Measurements from ENCODE around the gene LCN12.

Gene LCN12

DNA sequence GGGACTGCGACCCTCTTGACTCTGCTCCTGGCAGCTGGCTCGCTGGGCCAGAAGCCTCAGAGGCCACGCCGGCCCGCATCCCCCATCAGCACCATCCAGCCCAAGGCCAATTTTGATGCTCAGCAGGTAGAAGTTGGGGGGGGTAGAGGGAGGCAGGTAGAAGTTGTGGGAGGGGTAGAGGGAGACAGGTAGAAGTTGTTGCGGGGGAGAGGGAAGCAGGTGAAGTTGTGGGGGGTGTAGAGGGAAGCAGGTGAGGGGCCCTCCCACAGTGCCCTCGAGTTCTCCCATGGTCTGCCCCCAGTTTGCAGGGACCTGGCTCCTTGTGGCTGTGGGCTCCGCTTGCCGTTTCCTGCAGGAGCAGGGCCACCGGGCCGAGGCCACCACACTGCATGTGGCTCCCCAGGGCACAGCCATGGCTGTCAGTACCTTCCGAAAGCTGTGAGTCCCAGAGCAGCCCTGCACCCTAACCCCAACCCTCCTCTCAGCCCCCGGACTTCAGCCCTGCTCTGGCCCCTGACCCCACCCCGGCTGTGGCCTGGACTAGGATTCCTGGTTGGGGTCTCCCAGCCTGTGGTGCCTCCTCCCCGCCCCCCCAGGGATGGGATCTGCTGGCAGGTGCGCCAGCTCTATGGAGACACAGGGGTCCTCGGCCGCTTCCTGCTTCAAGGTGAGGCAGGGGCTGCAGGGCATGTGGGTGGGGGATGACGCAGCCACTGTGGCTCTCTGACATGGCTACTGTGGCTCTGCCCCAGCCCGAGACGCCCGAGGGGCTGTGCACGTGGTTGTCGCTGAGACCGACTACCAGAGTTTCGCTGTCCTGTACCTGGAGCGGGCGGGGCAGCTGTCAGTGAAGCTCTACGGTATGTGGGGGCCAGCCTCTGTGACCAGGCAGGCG, 6.5 kb upstream of the LCN12 start:
- DNase-seq, result no peak

DNA sequence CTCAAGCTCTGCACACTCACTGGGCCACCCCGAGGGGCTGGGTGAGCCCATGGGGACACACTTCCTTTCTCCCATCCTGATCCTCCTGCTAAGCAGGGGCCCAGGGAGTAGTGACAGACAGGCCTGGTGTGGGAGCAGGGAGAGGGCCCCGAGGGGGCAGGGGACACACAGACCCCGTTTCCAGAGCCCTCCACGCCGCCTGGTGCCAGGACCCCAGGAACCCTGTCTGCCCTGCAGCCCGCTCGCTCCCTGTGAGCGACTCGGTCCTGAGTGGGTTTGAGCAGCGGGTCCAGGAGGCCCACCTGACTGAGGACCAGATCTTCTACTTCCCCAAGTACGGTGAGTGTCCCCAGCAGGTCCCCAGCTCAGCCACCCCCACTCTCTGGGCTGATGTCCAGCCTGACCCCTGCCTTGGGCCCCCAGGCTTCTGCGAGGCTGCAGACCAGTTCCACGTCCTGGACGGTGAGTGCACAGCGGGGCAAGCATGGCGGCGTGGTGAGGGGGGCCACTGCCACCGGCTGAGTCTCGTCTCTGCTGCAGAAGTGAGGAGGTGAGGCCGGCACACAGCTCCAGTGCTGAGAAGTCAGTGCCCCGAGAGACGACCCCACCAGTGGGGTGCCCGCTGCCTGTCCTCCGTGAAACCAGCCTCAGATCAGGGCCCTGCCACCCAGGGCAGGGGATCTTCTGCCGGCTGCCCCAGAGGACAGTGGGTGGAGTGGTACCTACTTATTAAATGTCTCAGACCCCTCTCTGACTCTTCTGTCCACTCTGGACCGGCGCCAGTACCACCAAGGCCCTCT, 5.6 kb upstream of the LCN12 start:
- no peak for DNase-seq

DNA sequence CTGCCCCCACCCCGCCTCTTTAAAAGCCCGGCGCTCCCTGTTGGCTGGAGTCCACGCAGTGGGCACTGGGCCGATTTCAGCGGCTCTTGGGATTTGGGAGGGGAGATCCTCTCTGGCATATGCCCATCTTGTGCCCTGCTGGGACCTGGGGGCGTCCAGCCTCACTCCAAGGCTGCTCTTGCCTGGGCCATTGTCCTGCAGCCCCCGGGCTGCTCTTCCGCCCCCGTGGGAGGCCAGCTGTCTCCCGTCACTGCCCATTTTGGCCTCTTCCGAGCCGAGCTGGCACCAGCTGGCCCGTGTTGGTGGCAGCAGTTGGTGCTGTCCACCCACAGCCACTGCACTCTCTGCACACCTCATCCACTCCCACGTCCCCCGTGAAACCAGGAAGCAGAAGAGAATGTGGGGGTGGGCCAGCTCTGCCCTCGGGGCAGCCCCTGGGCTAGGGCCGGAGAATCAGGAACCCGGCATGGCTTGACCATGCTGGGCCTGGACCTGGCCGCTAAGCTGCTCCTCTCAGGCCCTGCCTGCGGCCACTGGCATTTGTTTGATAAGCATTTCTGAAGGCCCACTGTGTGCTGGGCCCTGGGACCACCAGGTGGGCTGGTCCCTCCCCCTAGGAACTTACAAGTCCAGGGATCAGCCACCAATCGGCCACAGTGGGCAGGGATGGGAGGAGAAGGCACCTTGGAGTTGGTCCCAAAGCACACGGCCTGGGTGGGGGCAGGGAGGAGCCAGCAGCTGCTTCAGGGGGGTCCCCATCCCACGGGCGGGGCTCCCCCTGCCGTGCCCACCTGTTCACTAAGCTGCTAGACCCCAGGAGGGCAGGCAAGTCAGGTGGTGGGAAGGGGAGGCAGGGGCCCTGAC, 4.8 kb upstream of the LCN12 start:
- no peak for DNase-seq

DNA sequence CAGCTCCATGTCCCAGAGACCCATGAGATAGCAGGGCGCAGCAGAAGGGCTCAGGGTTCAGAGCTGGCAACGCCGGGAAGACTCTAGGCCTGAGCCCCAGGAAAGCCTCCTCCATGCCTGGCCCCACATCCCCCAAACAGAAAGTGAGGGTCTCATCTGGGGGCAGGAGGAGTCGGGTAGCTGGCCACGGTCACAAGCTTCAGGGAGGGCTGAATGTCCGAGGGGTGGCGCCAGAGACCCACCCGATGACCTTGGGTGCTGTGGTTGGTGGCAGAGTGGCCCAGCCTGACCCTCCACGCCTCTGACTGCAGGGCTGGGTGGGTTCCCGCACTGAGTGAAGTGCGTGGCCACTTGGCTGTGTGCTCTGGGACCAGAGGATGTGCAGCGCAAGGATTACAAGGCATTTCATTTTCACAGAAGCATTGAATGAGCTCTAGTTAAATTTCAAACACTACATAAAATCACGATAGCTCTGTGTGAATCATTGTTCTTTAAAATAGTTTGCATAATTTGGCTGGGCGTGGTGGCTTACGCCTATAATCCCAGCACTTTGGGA, 4.0 kb upstream of the LCN12 start:
- peak; percentile 44 for DNase-seq

DNA sequence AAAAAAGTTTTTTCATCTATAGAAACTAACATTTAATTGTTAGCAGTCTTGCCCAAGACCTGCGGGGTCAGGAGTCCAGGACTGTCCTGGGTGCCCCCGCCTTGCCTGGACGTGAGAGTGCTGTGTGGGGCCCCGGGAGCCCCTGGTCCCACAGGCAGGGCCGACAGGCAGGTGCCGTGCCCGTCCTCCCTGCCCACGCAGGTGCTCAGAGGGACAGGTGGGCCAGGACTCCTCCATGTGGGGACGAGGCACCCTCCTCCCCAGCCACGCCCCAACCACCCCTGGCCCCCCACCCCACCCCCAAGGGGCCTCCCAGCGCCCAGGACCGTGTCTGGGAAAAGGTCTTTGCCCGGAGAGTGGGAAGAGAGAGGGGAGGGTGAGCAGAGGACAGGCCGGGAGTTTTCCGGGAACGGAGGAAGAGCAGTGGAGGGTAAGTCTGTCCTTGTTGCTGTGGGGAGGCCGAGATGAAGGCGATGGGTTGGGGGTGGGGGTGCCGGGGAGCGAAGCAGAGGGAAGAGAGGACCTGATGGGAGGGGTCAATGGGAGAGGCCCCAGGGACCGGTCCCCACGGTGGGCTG, 2.7 kb upstream of the LCN12 start:
- DNase-seq, result no peak

DNA sequence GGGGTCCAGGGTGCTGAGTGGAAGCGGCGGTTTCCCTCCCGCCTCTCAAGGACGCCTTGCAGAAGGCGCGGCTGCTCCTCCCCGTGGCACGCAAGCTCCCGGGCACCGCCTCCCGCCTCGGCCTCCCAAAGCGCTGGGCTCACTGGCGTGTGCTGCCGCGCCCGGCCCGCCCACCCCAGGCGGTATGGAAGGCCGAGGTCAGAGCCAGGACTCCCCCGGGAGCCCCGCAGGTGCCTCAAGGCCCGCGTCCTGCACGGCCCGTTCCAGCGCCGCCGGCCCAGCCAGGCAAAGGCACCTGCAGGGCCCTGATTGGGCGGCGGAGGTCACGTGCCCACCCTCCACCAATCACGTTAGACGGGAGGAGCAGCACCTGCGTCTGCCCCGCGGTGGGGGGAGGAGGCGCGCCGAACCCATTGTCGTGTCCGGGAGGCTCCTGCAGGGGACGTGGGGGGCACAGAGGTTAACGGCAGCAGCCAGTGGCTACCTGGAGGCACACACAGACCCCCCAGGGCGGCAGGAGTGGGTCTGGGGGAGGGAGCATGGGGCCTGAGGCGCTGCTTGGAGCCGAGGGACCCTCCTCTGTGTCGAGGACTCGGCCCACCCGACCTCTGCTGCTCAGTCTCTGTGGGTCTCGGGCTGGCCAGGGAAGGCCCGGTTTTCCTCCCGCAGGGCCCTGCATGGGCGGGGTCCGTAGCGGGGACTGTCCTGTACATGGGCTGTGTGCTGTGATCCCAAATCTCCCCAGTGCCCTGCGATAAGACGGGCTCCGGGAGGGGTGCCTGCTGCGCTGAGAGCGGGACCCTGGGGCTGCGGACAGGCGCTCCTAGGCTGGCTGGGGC, 2.0 kb upstream of the LCN12 start:
- DNase-seq, result peak; percentile 86

DNA sequence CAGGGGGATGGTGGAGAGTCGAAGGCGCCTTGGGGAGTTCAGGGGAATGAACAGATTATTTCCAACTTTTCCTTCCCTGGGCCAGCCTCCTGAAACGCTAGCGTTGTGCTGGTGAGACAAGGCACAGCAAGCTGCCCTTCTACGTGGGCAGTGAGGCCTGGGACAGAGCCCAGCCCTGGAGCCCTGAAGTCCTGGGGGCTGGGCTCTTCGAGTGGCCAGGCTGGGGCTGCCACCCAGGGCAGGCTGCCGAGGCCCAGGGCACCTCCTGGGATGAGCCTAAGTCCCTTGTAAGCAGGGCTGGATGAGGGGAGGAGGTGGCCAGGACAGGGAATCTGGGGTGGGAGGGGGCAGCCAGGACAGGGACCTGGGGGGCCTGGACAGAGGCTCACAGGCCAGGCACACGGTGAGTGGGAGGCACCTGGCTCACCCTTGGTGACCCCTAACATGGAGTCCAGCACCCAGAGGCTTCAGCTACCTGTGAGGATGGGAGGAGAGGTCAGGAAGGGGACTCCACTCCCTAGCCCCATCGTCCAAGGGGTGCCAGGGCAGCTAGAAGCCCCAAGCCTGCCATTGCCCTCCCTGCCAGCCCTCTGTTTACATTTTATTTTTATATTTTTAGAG, 1.3 kb upstream of the LCN12 start:
- no peak for DNase-seq

DNA sequence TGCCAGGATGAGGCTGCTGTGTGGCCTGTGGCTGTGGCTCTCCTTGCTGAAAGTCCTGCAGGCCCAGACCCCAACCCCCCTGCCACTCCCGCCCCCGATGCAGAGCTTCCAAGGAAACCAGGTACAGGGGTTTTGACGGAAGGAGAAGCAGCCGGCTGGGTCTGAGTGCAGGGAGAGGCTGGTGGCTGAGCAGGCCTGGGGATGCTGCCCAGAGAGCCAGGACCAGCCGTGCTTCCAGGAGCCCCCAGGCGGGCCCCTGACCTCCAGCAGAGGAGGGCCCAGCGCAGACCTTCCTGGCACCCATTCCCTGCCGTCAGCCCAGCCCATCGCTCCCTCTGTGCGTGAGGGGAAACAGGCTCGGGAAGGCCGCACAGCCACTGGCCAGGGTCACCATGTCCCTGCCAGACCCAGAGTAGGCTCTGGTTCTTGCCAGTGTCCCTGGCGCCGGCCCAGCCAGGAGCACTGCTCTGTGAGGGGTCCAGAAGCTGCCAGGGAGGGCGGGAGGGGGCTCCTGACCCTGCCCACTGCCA, 313 bp downstream of the LCN12 start:
- no peak for DNase-seq

DNA sequence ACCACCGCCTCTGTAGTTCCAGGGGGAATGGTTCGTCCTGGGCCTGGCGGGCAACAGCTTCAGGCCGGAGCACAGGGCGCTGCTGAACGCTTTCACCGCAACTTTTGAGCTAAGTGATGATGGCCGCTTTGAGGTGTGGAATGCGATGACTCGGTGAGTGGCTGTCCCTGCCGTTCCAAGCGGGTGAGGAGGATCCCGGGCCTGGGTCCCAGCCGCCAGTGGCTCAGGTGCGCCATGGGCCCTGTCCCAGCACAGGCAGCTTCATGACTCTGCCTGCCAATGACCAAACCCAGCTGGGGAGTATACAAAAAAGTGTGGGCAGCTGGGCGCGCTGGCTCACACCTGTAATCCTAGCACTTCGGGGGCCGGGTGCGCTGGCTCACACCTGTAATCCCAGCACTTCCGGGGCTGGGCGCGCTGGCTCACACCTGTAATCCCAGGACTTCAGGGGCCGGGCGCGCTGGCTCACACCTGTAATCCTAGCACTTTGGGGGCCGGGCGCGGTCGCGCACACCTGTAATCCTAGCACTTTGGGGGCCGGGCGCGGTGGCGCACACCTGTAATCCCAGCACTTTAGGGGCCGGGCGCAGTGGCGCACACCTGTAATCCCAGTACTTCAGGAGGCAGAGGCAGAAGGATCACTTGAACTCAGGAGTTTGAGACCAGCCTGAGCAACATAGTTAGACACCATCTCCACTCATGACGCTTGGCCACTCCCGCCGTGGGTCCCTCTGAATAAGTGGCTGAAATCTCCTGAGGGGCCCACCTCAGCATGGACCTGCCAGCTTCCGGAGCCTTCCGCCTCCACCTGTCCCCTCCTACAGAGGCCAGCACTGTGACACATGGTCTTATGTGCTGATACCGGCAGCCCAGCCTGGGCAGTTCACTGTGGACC, 1.1 kb downstream of the LCN12 start:
- DNase-seq, result no peak

DNA sequence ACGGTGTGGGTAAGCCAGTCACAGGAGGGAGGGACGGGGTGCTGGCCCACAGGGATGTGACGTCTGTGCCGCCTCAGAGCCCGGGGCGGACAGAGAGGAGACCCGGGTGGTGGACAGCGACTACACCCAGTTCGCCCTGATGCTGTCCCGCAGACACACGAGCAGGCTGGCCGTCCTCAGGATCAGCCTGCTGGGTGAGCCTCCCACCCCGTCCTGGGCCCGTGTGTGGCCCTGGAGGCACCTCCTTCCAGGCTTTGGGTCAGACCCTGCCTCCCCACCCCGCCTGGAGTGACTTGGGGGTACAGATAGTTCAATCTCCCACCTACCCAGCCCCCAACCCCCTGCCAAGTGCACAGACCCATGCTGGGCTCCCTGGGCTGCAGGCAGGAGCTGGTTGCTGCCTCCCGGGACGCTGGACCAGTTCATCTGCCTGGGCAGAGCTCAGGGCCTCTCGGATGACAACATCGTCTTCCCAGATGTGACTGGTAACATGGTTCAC, 1.7 kb downstream of the LCN12 start:
- DNase-seq, result no peak

DNA sequence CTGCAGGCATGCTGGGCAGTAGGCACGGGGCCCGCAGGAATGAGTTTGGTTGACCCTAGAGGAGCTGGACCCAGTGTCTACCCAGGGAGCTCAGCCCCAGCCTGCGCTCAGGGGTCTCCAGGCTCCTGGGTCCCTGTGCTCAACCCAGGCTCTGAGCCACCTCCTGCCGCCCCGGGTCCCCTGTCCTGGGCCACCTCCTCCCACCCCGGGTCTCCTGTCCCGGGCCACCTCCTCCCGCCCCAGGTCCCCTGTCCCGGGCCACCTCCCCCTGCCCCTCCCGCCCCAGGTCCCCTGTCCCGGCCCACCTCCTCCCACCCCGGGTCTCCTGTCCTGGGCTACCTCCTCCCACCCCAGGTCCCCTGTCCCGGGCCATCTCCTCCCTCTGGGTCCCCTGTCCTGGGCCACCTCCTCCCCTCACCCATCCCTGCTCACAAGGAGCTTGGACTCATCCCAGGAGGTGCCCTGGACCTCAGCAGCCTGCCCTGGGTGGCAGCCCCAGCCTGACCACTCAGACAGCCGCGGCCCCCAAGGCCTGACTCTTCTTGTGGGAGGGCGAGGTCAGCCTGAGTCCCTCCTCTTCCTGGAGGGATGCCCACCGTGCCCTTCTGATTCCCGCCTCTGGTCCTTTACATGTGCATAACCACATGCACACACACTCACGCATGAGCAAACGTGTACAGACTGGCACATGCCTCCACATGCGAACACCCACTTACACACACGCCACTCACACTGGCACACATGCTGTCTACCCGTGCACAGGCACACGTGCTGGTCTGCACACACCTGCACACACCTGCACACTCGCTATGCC, 2.4 kb downstream of the LCN12 start:
- no peak for DNase-seq

DNA sequence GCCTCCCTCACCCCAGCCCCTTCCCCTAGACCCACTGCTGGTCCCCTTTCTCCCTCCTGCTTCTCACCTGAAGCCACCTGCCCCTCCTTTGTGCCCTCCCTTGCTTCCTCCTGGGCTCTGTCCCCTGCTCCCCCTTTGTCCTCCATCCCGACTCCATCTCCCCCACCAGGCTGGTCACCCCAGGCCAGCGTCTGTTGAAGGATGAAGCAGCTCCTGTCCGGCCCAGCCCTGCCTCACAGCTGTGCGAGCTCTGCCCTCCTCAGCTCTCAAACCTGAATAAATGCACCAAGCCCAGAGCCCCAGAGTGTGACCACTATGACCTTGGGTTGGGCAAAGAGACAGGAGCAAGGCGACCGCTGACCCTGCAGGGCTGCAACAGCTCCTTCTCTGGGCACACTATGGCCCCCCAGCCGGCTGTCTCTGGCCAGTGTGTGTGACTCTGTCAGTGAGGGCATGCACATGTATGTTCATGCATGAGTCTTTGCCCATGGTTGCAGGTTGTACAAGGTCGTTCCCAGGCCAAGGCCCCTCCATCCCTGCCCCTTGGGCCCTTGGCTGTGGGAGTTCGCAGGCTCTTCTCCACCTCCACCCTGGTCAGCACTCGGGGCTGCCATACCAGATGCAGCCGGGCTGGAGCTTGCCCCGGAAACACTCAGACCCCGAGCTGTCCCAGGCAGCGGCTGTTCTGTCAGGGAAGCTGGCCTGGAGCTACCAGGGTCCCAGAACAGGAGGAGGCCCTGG, 3.3 kb downstream of the LCN12 start:
- DNase-seq, result no peak

DNA sequence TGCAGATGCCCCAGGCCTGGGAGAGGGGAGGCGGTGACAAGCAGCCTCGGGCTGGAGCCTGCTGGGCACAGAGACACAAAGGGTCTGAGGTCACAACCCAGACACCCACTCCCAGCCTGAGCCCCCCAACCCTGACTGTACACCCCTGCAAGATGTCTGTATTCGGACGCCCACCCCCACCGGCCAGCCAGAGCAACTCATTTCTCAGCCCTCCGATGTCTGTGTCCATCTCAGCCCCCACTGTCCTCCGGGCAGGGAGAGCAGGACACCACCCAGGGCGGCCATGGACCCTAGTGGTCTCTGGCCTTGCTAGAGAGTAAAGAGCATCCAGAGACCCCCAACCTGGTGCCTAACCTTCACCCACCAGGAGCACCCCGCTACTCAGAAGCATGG, 3.9 kb downstream of the LCN12 start:
- DNase-seq, result no peak

DNA sequence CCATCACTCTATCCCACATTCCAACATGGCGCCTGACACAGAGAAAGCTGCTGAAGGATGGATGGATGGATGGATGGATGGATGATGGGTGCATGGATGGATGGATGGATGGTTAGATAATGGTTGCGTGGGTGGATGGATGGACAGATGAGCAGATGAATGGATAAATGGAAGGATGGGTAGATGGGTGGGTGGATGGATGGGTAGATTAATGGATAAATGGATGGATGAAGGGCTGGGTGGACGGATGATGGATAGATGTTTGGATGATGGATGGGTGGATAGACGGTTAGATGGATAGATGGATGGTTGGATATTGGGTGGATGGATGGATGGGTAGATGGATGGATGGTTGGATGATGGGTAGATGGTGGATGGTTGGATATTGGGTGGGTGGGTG, 4.5 kb downstream of the LCN12 start:
- no peak for DNase-seq

DNA sequence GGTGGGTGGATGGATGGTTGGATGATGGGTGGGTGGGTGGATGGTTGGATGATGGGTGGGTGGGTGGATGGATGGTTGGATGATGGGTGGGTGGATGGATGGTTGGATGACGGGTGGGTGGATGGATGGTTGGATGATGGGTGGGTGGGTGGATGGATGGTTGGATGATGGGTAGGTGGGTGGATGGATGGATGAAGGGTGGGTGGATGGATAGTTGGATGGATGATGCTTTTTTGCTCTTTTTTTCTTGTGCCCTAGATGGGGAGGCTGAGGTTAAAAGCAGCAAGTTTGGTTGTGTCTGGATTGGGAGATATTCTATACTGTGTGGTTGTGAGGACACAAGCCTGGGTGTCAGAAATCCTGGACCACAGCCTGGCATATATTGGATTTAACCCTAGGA, 5.4 kb downstream of the LCN12 start:
- DNase-seq, result no peak

DNA sequence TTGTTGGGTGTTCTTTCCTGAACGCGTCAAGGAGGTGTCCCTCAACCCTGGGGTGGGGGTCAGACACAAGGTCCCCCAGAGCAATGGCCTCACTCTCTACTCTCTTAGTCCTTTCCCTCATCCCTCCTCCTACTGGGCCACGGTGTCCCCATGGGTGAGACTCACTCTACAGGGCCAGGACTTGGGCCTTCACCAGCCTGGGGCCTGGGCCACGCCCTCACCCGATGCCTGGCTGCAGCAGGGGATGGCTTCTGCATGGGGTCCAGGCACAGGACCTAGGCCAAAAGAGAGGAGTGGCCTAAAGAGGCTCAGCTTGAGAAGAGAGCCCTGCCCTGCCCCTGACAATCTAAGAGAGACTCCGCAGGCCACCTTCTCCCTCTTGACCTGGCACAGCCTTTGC, 5.8 kb downstream of the LCN12 start:
- DNase-seq, result no peak

DNA sequence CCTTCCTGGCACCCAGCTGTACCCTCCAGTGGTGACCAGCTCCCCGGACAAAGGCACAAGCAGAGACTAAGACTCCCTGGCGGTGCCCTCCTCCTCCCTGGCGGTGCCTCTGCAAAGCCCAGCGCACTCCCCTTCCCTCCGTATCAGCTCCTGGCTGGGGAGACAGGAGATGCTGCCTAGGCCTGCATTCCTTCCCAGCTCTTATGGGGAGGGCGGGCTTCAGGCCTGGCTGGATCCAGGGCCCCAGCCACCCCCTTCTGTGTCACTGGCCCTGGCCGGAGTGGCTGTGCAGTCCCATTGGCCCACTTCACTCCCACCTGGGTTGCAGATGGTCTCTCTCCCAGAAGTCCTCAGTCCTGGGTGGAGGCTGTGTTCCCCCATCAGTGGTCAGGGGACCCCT, 6.4 kb downstream of the LCN12 start:
- no peak for DNase-seq
